ENCODE data around the gene AP4B1. TPM values are rescaled to one million over a fixed set of nuclear protein-coding genes. Genes with fewer than 3 reads are reported as not detected.

The AP4B1 gene
- total and polyA plus RNA-seq, 9 of the 15 experiments (the other 6 are each of a cell fraction or from before 2014, with no cell fraction given) = 15.8 to 36.5 (median 24.6) TPM

GRCh38 chr1:113949007-113949406 lies 44.4 kb upstream of the AP4B1 start (continued):
- TF ChIP-seq BCLAF1 (IDR thresholded peaks at IDR 0.05; ENCODE audit: borderline replicate concordance in 1 of 2, control insufficient read depth in 1 of 2, low read depth in 2 of 2, low read length in 1 of 2) (no peak), CHAMP1 (IDR thresholded peaks at IDR 0.05) (no peak), ILF3 (IDR thresholded peaks at IDR 0.05; ENCODE audit: borderline replicate concordance) (no peak), TAF9B (IDR thresholded peaks at IDR 0.05; ENCODE audit: partially characterized antibody) (no peak), ZNF444 (CRISPR knock-in tag; IDR thresholded peaks at IDR 0.05) (no peak), RBM22 (IDR thresholded peaks at IDR 0.05; ENCODE audit: low read depth, low read length, poor library complexity, severe bottlenecking) (no peak), PHB2 (IDR thresholded peaks at IDR 0.05; ENCODE audit: low read depth) (no peak), SPI1 (IDR thresholded peaks at IDR 0.05; ENCODE audit: borderline replicate concordance, low read depth, low read length) (no peak), ZC3H4 (CRISPR knock-in tag; IDR thresholded peaks at IDR 0.05; ENCODE audit: borderline replicate concordance) (no peak), ZNF561 (CRISPR knock-in tag; conservative IDR thresholded peaks at IDR 0.05) (no peak), RBM25 (IDR thresholded peaks at IDR 0.05; ENCODE audit: low read depth, low read length, severe bottlenecking) (no peak), MCM3 (IDR thresholded peaks at IDR 0.05) (no peak), HDAC8 (tag; IDR thresholded peaks at IDR 0.05) (no peak), FOSL1 (tag; conservative IDR thresholded peaks at IDR 0.05) (no peak), ZNF232 (CRISPR knock-in tag; IDR thresholded peaks at IDR 0.05) (no peak), ZNF717 (CRISPR knock-in tag; IDR thresholded peaks at IDR 0.05) (no peak)
- TF ChIP-seq, protein P1, sequence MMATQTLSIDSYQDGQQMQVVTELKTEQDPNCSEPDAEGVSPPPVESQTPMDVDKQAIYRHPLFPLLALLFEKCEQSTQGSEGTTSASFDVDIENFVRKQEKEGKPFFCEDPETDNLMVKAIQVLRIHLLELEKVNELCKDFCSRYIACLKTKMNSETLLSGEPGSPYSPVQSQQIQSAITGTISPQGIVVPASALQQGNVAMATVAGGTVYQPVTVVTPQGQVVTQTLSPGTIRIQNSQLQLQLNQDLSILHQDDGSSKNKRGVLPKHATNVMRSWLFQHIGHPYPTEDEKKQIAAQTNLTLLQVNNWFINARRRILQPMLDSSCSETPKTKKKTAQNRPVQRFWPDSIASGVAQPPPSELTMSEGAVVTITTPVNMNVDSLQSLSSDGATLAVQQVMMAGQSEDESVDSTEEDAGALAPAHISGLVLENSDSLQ (IDR thresholded peaks at IDR 0.05) = no peak
- TF ChIP-seq, protein P2, sequence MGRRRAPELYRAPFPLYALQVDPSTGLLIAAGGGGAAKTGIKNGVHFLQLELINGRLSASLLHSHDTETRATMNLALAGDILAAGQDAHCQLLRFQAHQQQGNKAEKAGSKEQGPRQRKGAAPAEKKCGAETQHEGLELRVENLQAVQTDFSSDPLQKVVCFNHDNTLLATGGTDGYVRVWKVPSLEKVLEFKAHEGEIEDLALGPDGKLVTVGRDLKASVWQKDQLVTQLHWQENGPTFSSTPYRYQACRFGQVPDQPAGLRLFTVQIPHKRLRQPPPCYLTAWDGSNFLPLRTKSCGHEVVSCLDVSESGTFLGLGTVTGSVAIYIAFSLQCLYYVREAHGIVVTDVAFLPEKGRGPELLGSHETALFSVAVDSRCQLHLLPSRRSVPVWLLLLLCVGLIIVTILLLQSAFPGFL (CRISPR knock-in tag; IDR thresholded peaks at IDR 0.05) = no peak

All from K562 (cell line).